H9 (cell line): ENCODE measurements around the gene PPFIA2. TPM values are rescaled to one million over a fixed set of nuclear protein-coding genes. Genes with fewer than 3 reads are reported as not detected.

Source experiments
- DNase-seq: peaks from one replicate; pipeline ENCODE4 v3.0.0-alpha.2; 2017
- H2AFZ ChIP-seq: one replicate; pipeline ENCODE4 v1.6.1; 2013; ENCODE audit warnings: mild to moderate bottlenecking, low read length, control low read depth, moderate library complexity
- H2AK5ac ChIP-seq: 2 replicates; pipeline ENCODE4 v1.6.1; 2013; ENCODE audit warnings: low read length, control low read depth, mixed read lengths; ENCODE audit not compliant: insufficient read length
- H2BK120ac ChIP-seq: one replicate; pipeline ENCODE4 v1.6.1; 2013; ENCODE audit warnings: low read depth, mild to moderate bottlenecking, low read length, control low read depth, inconsistent platforms; ENCODE audit not compliant: poor library complexity, severe bottlenecking
- H2BK12ac ChIP-seq: 2 replicates; pipeline ENCODE4 v1.6.1; 2013; ENCODE audit warnings: low read length, control low read depth, mixed read lengths, low read depth; ENCODE audit not compliant: insufficient read length
- H2BK15ac ChIP-seq: 2 replicates; pipeline ENCODE4 v1.6.1; 2013; ENCODE audit warnings: low read depth, low read length, control low read depth
- H2BK20ac ChIP-seq: one replicate; pipeline ENCODE4 v1.6.1; 2013; ENCODE audit warnings: low read depth, mild to moderate bottlenecking, low read length, control low read depth, inconsistent platforms; ENCODE audit not compliant: poor library complexity, severe bottlenecking
- H2BK5ac ChIP-seq: 2 replicates; pipeline ENCODE4 v1.6.1; 2013; ENCODE audit warnings: low read length, control low read depth, mixed read lengths; ENCODE audit not compliant: insufficient read length
- H3K14ac ChIP-seq: 2 replicates; pipeline ENCODE4 v1.6.1; 2013; ENCODE audit warnings: low read length, control low read depth; ENCODE audit not compliant: insufficient read depth
- H3K18ac ChIP-seq: 2 replicates; pipeline ENCODE4 v1.6.1; 2013; ENCODE audit warnings: low read depth, mild to moderate bottlenecking, mixed read lengths, low read length, control low read depth; ENCODE audit not compliant: insufficient read length
- H3K23ac ChIP-seq: 2 replicates; pipeline ENCODE4 v1.6.1; 2013; ENCODE audit warnings: low read length, control low read depth, mixed read lengths, low read depth; ENCODE audit not compliant: insufficient read length
- H3K23me2 ChIP-seq: 2 replicates; pipeline ENCODE4 v1.6.1; 2013; ENCODE audit warnings: low read depth, mild to moderate bottlenecking, mixed read lengths, low read length, control low read depth; ENCODE audit not compliant: insufficient read length, poor library complexity, severe bottlenecking
- H3K27ac ChIP-seq: 2 replicates; pipeline ENCODE4 v1.5.1; 2013; ENCODE audit warnings: low read length, control low read depth, mixed read lengths, low read depth; ENCODE audit not compliant: insufficient read length
- H3K27me3 ChIP-seq: 2 replicates; pipeline ENCODE4 v1.6.1; 2013; ENCODE audit warnings: low read length, control low read depth, inconsistent platforms; ENCODE audit not compliant: insufficient read depth
- H3K4ac ChIP-seq: 2 replicates; pipeline ENCODE4 v1.6.1; 2013; ENCODE audit warnings: low read depth, mild to moderate bottlenecking, control low read depth, inconsistent platforms, low read length, moderate library complexity
- H3K4me1 ChIP-seq: 2 replicates; pipeline ENCODE4 v1.6.1; 2013; ENCODE audit warnings: low read length, control low read depth, inconsistent platforms; ENCODE audit not compliant: insufficient read depth
- H3K4me2 ChIP-seq: 2 replicates; pipeline ENCODE4 v1.6.1; 2013; ENCODE audit warnings: low read length, control low read depth, mixed read lengths; ENCODE audit not compliant: insufficient read length, insufficient read depth
- H3K56ac ChIP-seq: 2 replicates; pipeline ENCODE4 v1.6.1; 2013; ENCODE audit warnings: low read depth, mild to moderate bottlenecking, mixed read lengths, low read length, control low read depth; ENCODE audit not compliant: insufficient read length
- H3K79me1 ChIP-seq: 2 replicates; pipeline ENCODE4 v1.6.1; 2013; ENCODE audit warnings: low read depth, mild to moderate bottlenecking, moderate library complexity, low read length, control low read depth, inconsistent platforms; ENCODE audit not compliant: insufficient read depth, poor library complexity, severe bottlenecking
- H3K79me2 ChIP-seq: 2 replicates; pipeline ENCODE4 v1.6.1; 2013; ENCODE audit warnings: low read length, control low read depth, inconsistent platforms; ENCODE audit not compliant: insufficient read depth
- H3K9ac ChIP-seq: 2 replicates; pipeline ENCODE4 v1.6.1; 2013; ENCODE audit warnings: low read length, control low read depth, mixed read lengths; ENCODE audit not compliant: insufficient read length; ENCODE audit errors: extremely low read depth
- H3K9me3 ChIP-seq: one replicate; pipeline ENCODE4 v1.6.1; 2013; ENCODE audit warnings: low read depth, low read length, inconsistent platforms; ENCODE audit not compliant: control insufficient read depth
- H3T11ph ChIP-seq: one replicate; pipeline ENCODE4 v1.6.1; 2013; ENCODE audit warnings: mild to moderate bottlenecking, low read length, control low read depth, inconsistent platforms
- H4K20me1 ChIP-seq: one replicate; pipeline ENCODE4 v1.6.1; 2013; ENCODE audit not compliant: control insufficient read depth, insufficient read length, insufficient read depth
- H4K5ac ChIP-seq: 2 replicates; pipeline ENCODE4 v1.6.1; 2013; ENCODE audit warnings: low read depth, mild to moderate bottlenecking, mixed read lengths, low read length, control low read depth; ENCODE audit not compliant: insufficient read length
- H4K8ac ChIP-seq: replicated peaks from 2 replicates; pipeline ENCODE4 v1.6.1; 2013; ENCODE audit warnings: low read length, control low read depth, mixed read lengths, low read depth; ENCODE audit not compliant: insufficient read length
- H4K91ac ChIP-seq: 2 replicates; pipeline ENCODE4 v1.6.1; 2013; ENCODE audit warnings: low read depth, mild to moderate bottlenecking, moderate library complexity, mixed read lengths, low read length, control low read depth; ENCODE audit not compliant: insufficient read length
- H3K27ac Mint-ChIP-seq, 3 experiments: 2 replicates in 2 of 3; 3 replicates in 1 of 3; pipeline ENCODE4 v1.8.0; 2020 to 2021; ENCODE audit warnings: mixed read lengths in 3 of 3, mild to moderate bottlenecking in 1 of 3, moderate library complexity in 1 of 3
- H3K27me3 Mint-ChIP-seq: 2 replicates; pipeline ENCODE4 v1.8.0; 2021; ENCODE audit warnings: low read depth, mild to moderate bottlenecking, moderate library complexity, mixed read lengths
- H3K36me3 Mint-ChIP-seq, 3 experiments: 2 replicates in 2 of 3; 3 replicates in 1 of 3; pipeline ENCODE4 v1.8.0; 2020 to 2021; ENCODE audit warnings: low read depth in 3 of 3, mixed read lengths in 3 of 3; ENCODE audit not compliant: insufficient read depth in 1 of 3
- H3K4me1 Mint-ChIP-seq, 2 experiments: 2 replicates each; pipeline ENCODE4 v1.8.0; 2020; ENCODE audit warnings: mixed read lengths in 2 of 2
- H3K4me3 Mint-ChIP-seq, 2 experiments: 2 replicates in 1 of 2; 3 replicates in 1 of 2; pipeline ENCODE4 v1.8.0; 2020 to 2021; ENCODE audit warnings: mild to moderate bottlenecking in 2 of 2, mixed read lengths in 2 of 2, moderate library complexity in 1 of 2
- H3K9me3 Mint-ChIP-seq, 2 experiments: 2 replicates in 1 of 2; 3 replicates in 1 of 2; pipeline ENCODE4 v1.8.0; 2020; ENCODE audit warnings: mild to moderate bottlenecking in 2 of 2, mixed read lengths in 2 of 2, moderate library complexity in 1 of 2
- CTCF ChIP-seq: fragments of 200-600 bp; sonication (generic); conservative IDR thresholded peaks from 3 replicates; pipeline ENCODE4 v1.8.0; 2021; ENCODE audit warnings: antibody characterized with exemption, mild to moderate bottlenecking
- WGBS: extraction: QIAGEN DNeasy Blood & Tissue Kit; methylation state at CpG from one replicate; pipeline ENCODE4 v1.1.7; 2013; ENCODE audit warnings: missing lambda C conversion rate, low lambda C conversion rate, mixed read lengths; ENCODE audit not compliant: insufficient read length; ENCODE audit errors: extremely low coverage; 5-methylcytosine and 5-hydroxymethylcytosine counted together
- total RNA-seq: library from RNA; stranded (reverse); gene quantifications from 2 replicates; pipeline ENCODE4 v1.2.1, GENCODE V29; 2021

The PPFIA2 gene
- total RNA-seq, 1 experiment from 2014 or later: 1.3 TPM

- no peak overlapping the region for H2AK5ac ChIP-seq
- H3K18ac ChIP-seq: no peak overlapping the region
- no peak for DNase-seq
- no peaks in the 10 kb centered on the region for H3K9me3 ChIP-seq
- no peaks in the 10 kb centered on the region for H3K79me1 ChIP-seq
- H3K4me1 ChIP-seq: no peaks in the 10 kb centered on the region
- H3K14ac ChIP-seq: no peak overlapping the region
- H2BK15ac ChIP-seq: no peak overlapping the region
- no peak overlapping the region for H4K5ac ChIP-seq
- no peak overlapping the region for H3K56ac ChIP-seq
- H2BK5ac ChIP-seq: no peak overlapping the region
- Mint-ChIP-seq H3K36me3 (no peaks in the 10 kb centered on the region), H3K4me1 (no peaks in the 10 kb centered on the region), H3K9me3 (no peaks in the 10 kb centered on the region), H3K4me3 (no peak overlapping the region), H3K27ac (no peak overlapping the region), H3K27me3 (no peaks in the 10 kb centered on the region)
- no peak overlapping the region for H2AFZ ChIP-seq
- no peak overlapping the region for H3K4ac ChIP-seq
- H2BK20ac ChIP-seq: no peak overlapping the region
- H4K91ac ChIP-seq: no peak overlapping the region
- no peaks in the 10 kb centered on the region for H3K27me3 ChIP-seq
- H3K23ac ChIP-seq: no peak overlapping the region
- H2BK120ac ChIP-seq: no peak overlapping the region
- no peak overlapping the region for H2BK12ac ChIP-seq
- no peak overlapping the region for H3T11ph ChIP-seq
- WGBS: no CpG with 5 or more reads among the region's 5 CpGs
- H4K8ac ChIP-seq: no peak overlapping the region
- TF ChIP-seq CTCF: no peak
- no peaks in the 10 kb centered on the region for H3K79me2 ChIP-seq
- H3K23me2 ChIP-seq: no peaks in the 10 kb centered on the region
- H3K9ac ChIP-seq: no peak overlapping the region
- no peak overlapping the region for H3K27ac ChIP-seq
- no peaks in the 10 kb centered on the region for H4K20me1 ChIP-seq
- no peak overlapping the region for H3K4me2 ChIP-seq
Measured at GRCh38 chr12:81439344-81439743, 319.8 kb downstream of the PPFIA2 start.
